ENCODE data around the gene ITPKC.
A peak's percentile ranks its signal among the peaks of the same experiment; 100 is the strongest.
"Not testable (repeated sequence)": the region's sequence is repeated elsewhere in the genome, so short reads cannot be mapped to it uniquely, and the experiment has no call there.

The ITPKC gene

GRCh38 chr19:40717880-40718773, 1.2 kb downstream of the ITPKC start:
- no peak for DNase-seq

GRCh38 chr19:40718774-40719391, 2.0 kb downstream of the ITPKC start:
- peak in 1 of 3 experiments; percentile 10 for DNase-seq

- no peak for DNase-seq
These were observed 2.5 kb downstream of the ITPKC start for GRCh38 chr19:40719414-40719894.

- DNase-seq = no peak
These were observed 4.2 kb downstream of the ITPKC start for GRCh38 chr19:40721140-40721486.

DNA sequence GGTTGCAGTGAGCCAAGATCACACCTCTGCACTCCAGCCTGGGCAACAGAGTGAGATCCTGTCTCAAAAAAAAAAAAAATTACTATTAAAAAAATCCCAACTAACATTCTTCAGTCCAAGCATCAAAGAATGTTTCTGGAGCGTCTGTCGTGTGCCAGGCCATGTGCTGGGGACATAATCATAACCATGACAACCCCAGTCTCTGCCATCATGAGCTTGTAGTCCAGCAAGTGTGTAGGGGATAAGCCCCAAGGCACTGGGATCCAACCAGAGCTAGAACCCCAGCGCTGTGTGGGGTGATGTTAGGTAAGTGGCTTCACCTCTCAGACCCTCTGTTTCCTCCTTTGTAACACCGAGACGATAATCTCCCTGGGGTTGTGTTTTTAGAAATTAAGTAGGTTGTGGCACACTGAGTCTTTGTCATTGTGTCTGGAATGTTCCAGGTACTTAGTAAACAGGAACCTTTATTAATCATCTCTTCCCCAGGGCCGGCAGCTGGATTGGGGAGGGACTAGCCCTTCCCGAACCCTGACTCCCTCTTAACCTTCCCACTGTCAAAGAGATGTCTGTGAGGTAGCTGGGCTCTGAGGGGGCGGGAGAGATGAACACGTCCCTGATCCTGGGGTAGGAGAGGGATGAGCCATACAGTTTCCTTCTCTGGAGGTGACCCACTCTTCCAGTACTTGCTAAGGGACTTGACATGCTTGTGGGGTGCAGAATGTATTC, 5.2 kb downstream of the ITPKC start:
- no peak for DNase-seq

- DNase-seq = no peak
These were observed 6.8 kb downstream of the ITPKC start for GRCh38 chr19:40723661-40724254.

GRCh38 chr19:40724315-40724714, 7.4 kb downstream of the ITPKC start:
- DNase-seq = no peak

DNA sequence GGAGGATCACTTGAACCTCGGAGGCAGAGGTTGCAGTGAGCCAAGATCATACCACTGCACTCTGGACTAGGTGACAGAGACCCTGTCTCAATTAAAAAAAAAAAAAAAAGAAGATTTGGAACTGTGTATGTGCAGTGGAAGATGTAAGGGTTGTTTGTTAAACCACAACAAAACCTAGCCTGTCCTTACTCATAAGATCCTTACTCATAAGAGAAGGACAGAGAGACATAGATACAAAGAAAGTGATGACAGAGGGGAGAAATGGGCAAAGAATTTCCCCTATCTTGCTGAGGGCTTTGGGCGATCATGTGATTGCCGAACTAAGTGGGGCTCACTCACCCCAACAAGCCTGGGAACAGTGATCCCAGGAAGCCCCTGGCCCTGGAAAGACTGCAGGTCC, 7.9 kb downstream of the ITPKC start:
- DNase-seq = no peak

DNA sequence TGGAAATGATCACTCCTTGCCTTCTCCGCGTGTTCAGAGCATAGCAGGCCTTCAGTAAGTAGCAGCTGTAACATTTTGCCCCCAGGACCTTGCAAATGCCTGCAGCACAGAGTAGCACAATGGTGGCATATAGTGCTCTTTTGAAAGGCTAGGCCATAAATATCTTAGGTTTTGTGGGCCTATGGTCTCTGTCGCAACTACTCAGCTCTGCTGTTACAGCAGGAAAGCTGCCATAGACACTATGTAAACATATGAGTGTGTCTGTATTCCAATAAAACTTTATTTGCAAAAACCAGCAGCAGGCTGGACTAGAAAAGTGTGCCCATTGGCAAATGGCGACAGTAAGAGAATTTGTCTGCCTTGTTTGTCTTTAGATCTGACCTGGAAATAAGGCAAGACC, 9.4 kb downstream of the ITPKC start:
- DNase-seq = no peak

- not testable (repeated sequence) for DNase-seq
These were observed 13.2 kb downstream of the ITPKC start for GRCh38 chr19:40730065-40730464.

DNA sequence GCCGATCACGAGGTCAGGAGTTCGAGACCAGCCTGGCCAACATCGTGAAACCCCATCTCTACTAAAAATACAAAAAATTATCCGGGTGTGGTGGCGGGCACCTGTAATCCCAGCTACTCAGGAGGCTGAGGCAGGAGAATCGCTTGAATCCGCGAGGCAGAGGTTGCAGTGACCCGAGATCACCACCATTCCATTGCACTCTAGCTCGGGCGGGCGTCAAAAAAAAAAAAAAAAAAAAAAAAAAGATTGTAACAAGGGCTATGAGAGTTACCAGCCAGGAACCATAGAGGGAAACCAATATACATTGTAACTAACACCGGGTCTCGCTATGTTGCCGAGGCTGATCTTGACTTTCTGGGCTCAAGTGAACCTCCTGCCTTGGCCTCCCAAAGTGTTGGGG, 15.4 kb downstream of the ITPKC start:
- not testable (repeated sequence) for DNase-seq

DNA sequence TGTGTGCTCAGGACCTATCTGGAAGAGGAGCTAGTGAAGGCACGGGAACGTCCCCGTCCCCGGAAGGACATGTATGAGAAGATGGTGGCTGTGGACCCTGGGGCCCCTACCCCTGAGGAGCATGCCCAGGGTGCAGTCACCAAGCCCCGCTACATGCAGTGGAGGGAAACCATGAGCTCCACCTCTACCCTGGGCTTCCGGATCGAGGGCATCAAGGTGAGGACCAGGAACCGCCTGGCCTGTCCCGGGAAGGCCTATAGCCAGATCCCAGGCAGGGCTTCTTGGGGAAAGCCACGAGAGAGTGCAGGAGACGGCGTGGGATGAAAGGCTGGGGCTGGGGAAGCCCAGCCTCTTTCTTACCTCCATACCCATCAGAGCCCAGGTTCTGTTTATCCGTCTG, 16.2 kb downstream of the ITPKC start:
- DNase-seq = no peak

GRCh38 chr19:40735013-40735771, 18.3 kb downstream of the ITPKC start:
- no peak for DNase-seq

DNA sequence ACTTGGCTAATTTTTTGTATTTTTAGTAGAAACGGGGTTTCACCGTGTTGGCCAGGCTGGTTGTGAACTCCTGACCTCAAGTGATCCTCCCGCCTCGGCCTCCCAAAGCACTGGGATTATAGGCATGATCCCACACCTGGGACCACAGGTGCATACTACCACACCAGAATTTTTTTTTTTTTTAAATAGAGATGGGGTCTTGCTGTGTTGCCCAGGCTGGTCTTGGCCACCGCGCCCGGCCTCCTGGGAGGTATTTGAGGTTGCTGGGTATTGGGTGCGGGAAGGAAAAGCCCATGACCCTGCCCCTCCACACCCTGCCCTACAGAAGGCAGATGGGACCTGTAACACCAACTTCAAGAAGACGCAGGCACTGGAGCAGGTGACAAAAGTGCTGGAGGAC, 19.7 kb downstream of the ITPKC start:
- no peak for DNase-seq

GRCh38 chr19:40737102-40737644, 20.3 kb downstream of the ITPKC start:
- no peak for DNase-seq

GRCh38 chr19:40739030-40739839, 22.3 kb downstream of the ITPKC start:
- no peak for DNase-seq

GRCh38 chr19:40739871-40740703, 23.2 kb downstream of the ITPKC start:
- no peak for DNase-seq

DNA sequence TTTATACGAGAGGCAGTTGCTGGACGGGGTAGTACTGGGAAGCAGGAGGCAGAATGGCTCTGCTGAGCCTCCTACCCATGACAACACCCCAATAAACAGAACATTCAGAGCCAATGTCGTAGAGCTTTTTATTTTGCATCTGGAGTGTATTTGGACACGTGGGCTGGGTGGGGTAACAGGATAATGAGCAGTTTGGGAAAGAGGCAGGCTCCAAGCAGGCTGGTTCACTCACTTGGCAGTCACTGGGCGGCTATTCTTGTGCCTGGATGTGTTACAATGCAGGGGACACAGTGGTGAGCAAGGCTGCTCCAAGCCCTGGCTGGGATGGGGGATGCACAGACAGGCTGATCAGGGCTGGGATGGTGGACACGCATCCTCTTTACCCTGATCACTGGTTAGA, 23.8 kb downstream of the ITPKC start:
- no peak for DNase-seq

DNA sequence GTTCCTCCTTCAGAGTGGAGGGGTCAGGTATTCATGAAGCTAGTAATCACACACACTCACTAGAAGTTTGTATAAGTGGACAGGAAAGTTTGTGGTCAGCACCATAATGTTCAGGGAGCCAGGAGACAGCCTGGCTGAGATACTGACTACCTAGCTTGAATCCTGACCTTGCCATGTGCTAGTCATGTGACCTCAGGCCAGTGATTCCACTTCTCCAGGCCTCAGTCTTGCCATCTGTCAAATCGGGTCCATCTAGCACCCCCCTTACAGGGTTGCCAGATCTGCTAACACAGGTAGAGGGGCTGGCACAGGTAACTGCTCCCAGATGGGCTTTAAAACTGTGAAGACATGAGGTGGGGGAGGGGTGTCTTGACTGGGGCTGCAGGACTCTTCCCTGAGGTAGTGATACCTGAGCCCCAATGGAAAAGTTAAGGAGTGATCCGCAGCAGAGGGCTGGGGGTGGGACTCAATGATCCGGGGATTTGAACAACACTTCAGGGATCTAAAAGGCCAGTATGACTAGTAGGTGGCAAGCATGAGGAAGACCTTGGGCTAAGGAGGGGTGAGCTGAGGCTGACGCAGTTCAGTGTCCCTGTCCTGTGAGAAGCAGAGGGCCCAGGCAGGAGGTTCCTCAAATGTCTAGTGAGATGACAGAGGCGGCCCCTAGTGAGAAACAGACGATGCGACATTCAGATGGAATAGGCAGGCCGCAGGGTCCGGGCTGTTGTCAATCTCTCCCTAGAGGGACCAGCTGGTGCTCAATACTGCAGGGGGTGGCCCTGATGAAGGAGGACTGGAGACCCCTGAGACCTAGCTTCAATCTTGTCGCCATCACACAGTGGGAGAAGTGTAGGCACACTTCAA, 24.8 kb downstream of the ITPKC start:
- DNase-seq = no peak

Data from NCI-H1417 (cell line).